GM12878 (cell line): ENCODE data around the gene CRACDL. TPM values are rescaled to one million over a fixed set of nuclear protein-coding genes. Genes with fewer than 3 reads are reported as not detected.

Experiments
- ATAC-seq: fragments of 200-7000 bp; cut with Tn5 transposase; 3 replicates; pipeline ENCODE4 v1.9.1; 2020; ENCODE audit warnings: mild to moderate bottlenecking, moderate library complexity
- BruUV-seq: library from RNA; stranded (reverse); fragments of 400-500 nt; replicated peaks from 2 replicates; lab custom pipeline; 2021; lab: Mats Ljungman, UMichigan
- CTCF ChIA-PET: fragments of 300-600 bp; sonication (Branson Sonifier 250); formaldehyde crosslinking; extraction: SDS; loops from one replicate; lab custom pipeline; 2021; ENCODE audit warnings: inconsistent platforms; lab: Yijun Ruan, JAX
- POLR2A ChIA-PET: fragments of 350-600 bp; formaldehyde crosslinking; extraction: SDS; loops from one replicate; lab custom pipeline; 2021; ENCODE audit warnings: inconsistent platforms; lab: Charles Lee
- RAD21 ChIA-PET: fragments of 300-600 bp; sonication (Branson Sonifier 250); formaldehyde crosslinking; loops from one replicate; lab custom pipeline; 2023; ENCODE audit warnings: antibody characterized with exemption; ENCODE audit not compliant: unreplicated experiment; lab: Charles Lee
- SMC1A ChIA-PET: fragments of 300-600 bp; sonication (Branson Sonifier 250); formaldehyde crosslinking; loops from one replicate; lab custom pipeline; 2023; ENCODE audit not compliant: unreplicated experiment, uncharacterized antibody; lab: Charles Lee
- DNase-seq: peaks from one replicate; pipeline ENCODE4 v3.0.0-alpha.2; 2011; ENCODE audit warnings: low read depth, low spot score
- FAIRE-seq: peaks from 3 replicates; lab custom pipeline; 2011; peaks lifted over from hg19 to GRCh38; lab: Jason Lieb, UNC
- H2AFZ ChIP-seq: 2 replicates; pipeline ENCODE4 v1.6.0; 2011; ENCODE audit warnings: low read depth, low read length, control low read depth; ENCODE audit not compliant: control insufficient read depth
- H3K27ac ChIP-seq: 2 replicates; pipeline ENCODE4 v1.5.1; 2011; ENCODE audit warnings: control low read depth; ENCODE audit not compliant: control insufficient read depth, insufficient read depth
- H3K27me3 ChIP-seq, 2 experiments: replicated peaks in 1 of 2; 2 replicates each; pipeline versions ENCODE4 v1.6.0 to v1.6.1; 2011; ENCODE audit warnings: low read length in 1 of 2; ENCODE audit not compliant: control insufficient read depth in 2 of 2, insufficient read depth in 2 of 2
- H3K36me3 ChIP-seq, 2 experiments: 2 replicates each; pipeline ENCODE4 v1.5.1; 2011; ENCODE audit warnings: low read length in 1 of 2; ENCODE audit not compliant: control insufficient read depth in 2 of 2, insufficient read depth in 2 of 2
- H3K4me1 ChIP-seq: 2 replicates; pipeline ENCODE4 v1.6.1; 2011; ENCODE audit warnings: mild to moderate bottlenecking, low read length, moderate library complexity, mixed read lengths; ENCODE audit not compliant: control insufficient read depth, insufficient read depth
- H3K4me2 ChIP-seq: 2 replicates; pipeline ENCODE4 v1.6.0; 2011; ENCODE audit warnings: control low read depth; ENCODE audit not compliant: control insufficient read depth, insufficient read depth
- H3K4me3 ChIP-seq: fragments of 200-600 bp; sonication (generic); 2 replicates; pipeline ENCODE4 v1.5.1; 2016
- H3K79me2 ChIP-seq: 2 replicates; pipeline ENCODE4 v1.6.0; 2011; ENCODE audit warnings: low read length; ENCODE audit not compliant: control insufficient read depth, insufficient read depth
- H3K9ac ChIP-seq: 2 replicates; pipeline ENCODE4 v1.8.0; 2011; ENCODE audit warnings: low read length, control low read depth, mixed read lengths; ENCODE audit not compliant: control insufficient read depth, insufficient read depth
- H3K9me3 ChIP-seq: replicated peaks from 3 replicates; pipeline ENCODE4 v1.5.1; 2011; ENCODE audit warnings: mild to moderate bottlenecking, low read length; ENCODE audit not compliant: control insufficient read depth, insufficient read depth
- H4K20me1 ChIP-seq: 2 replicates; pipeline ENCODE4 v1.6.0; 2011; ENCODE audit not compliant: control insufficient read depth, insufficient read depth
- BCL11A ChIP-seq: IDR thresholded peaks from 2 replicates; pipeline ENCODE4 v1.6.1; 2011; ENCODE audit warnings: low read depth, low read length
- BCL3 ChIP-seq: IDR thresholded peaks from 2 replicates; pipeline ENCODE4 v1.6.1; 2011; ENCODE audit warnings: borderline replicate concordance, low read depth, mild to moderate bottlenecking, moderate library complexity, low read length; ENCODE audit not compliant: insufficient read depth, poor library complexity, severe bottlenecking
- CEBPZ ChIP-seq: fragments of 150-350 bp; IDR thresholded peaks from 2 replicates; pipeline ENCODE4 v1.6.1; 2016; ENCODE audit warnings: low read depth, low read length
- MLLT1 ChIP-seq: fragments of 450-650 bp; IDR thresholded peaks from 2 replicates; pipeline ENCODE4 v1.6.1; 2016; ENCODE audit warnings: mild to moderate bottlenecking
- MXI1 ChIP-seq: fragments of 150-350 bp; IDR thresholded peaks from 2 replicates; pipeline ENCODE4 v1.6.1; 2011; ENCODE audit warnings: low read depth, mild to moderate bottlenecking, inconsistent platforms, low read length, improper control_type of control experiment
- MYB ChIP-seq: fragments of 150-350 bp; IDR thresholded peaks from 2 replicates; pipeline ENCODE4 v1.6.1; 2014; ENCODE audit warnings: mild to moderate bottlenecking, low read depth, low read length, borderline replicate concordance
- NR2C2 ChIP-seq: IDR thresholded peaks from 2 replicates; pipeline ENCODE4 v1.6.1; 2011; ENCODE audit warnings: borderline replicate concordance, low read depth; ENCODE audit not compliant: control insufficient read depth, insufficient read length
- NR2F1 ChIP-seq: fragments of 450-650 bp; conservative IDR thresholded peaks from 2 replicates; pipeline ENCODE4 v1.6.1; 2017; ENCODE audit warnings: mild to moderate bottlenecking
- PAX8 ChIP-seq: fragments of 450-650 bp; IDR thresholded peaks from 2 replicates; pipeline ENCODE4 v1.6.1; 2017; ENCODE audit warnings: mild to moderate bottlenecking, moderate library complexity
- RAD21 ChIP-seq: IDR thresholded peaks from 2 replicates; pipeline ENCODE4 v1.6.1; 2011; ENCODE audit warnings: mild to moderate bottlenecking, low read depth, low read length, moderate library complexity; ENCODE audit not compliant: insufficient read depth
- TAF1 ChIP-seq: IDR thresholded peaks from 2 replicates; pipeline ENCODE4 v1.6.1; 2011; ENCODE audit warnings: mild to moderate bottlenecking, low read depth, low read length, borderline replicate concordance
- USF2 ChIP-seq: IDR thresholded peaks from 2 replicates; pipeline ENCODE4 v1.6.1; 2011; ENCODE audit warnings: low read depth, low read length, improper control_type of control experiment, borderline replicate concordance
- ZBTB11 ChIP-seq: fragments of 450-650 bp; formaldehyde crosslinking; IDR thresholded peaks from 2 replicates; pipeline ENCODE4 v1.5.0; 2022; ENCODE audit warnings: mild to moderate bottlenecking, missing genetic modification characterization
- ZNF384 ChIP-seq: IDR thresholded peaks from 2 replicates; pipeline ENCODE4 v1.6.1; 2012; ENCODE audit warnings: low read depth, mild to moderate bottlenecking, low read length, improper control_type of control experiment, borderline replicate concordance
- WGBS: methylation state at CpG from one replicate; pipeline ENCODE4 v1.1.6; 2016; ENCODE audit warnings: low lambda C conversion rate; ENCODE audit not compliant: insufficient replicate concordance, insufficient coverage; ENCODE audit errors: missing lambda C conversion rate; 5-methylcytosine and 5-hydroxymethylcytosine counted together
- in situ Hi-C: fragments of 300-500 bp; cut with MboI; formaldehyde crosslinking; loops from 9 replicates; pipeline ENCODE4 v1.14.3; 2018; ENCODE audit warnings: mixed read lengths
- intact Hi-C: fragments of 100-400 bp; cut with micrococcal nuclease; formaldehyde crosslinking; loops from one replicate; pipeline ENCODE4 v1.14.2; 2022; ENCODE audit not compliant: unreplicated experiment
- polyA plus RNA-seq, 11 experiments: library from polyadenylated mRNA; depleted of rRNA in 4 of 11; unstranded in 6 of 11; stranded (reverse) in 5 of 11; fragments of >200 nt; fragmentation: Nextera tagmentation in 4 of 11; fragmentation: Illumina TruSeq in 1 of 11; extraction: Ambion mirVana in 4 of 11; extraction: Trizol in 1 of 11; gene quantifications; 1 replicate in 1 of 11; 2 replicates in 10 of 11; pipeline versions ENCODE4 v1.2.1 to v1.2.3, GENCODE V29; 2011 to 2016; ENCODE audit warnings: inconsistent platforms in 2 of 11, missing spikeins in 2 of 11, low read depth in 1 of 11
- total RNA-seq, 4 experiments: library from RNA; depleted of rRNA in 3 of 4; stranded (reverse); fragments of >200 nt in 3 of 4; fragmentation: Illumina TruSeq in 1 of 4; extraction: Trizol in 1 of 4; gene quantifications; 2 replicates each; pipeline versions ENCODE4 v1.2.1 to v1.2.3, GENCODE V29; 2013 to 2021

CRACDL gene
- total and polyA plus RNA-seq, 10 of the 15 experiments (the other 5 are each of a cell fraction or from before 2014, with no cell fraction given): 0.03 to 0.72 (median 0.14) TPM

GRCh38 chr2:98825020-98825350, 111.0 kb downstream of the CRACDL start:
- no peak overlapping the region for H3K4me2 ChIP-seq
- CTCF ChIA-PET: no interaction called here
- RAD21 ChIA-PET: no interaction called here
- TF ChIP-seq MLLT1 (no peak), NR2F1 (no peak), PAX8 (no peak), BCL3 (no peak), ZBTB11 (no peak), CEBPZ (no peak), ZNF384 (no peak), MXI1 (no peak), RAD21 (no peak), MYB (no peak), TAF1 (no peak), USF2 (no peak), BCL11A (no peak), NR2C2 (no peak)

More at GRCh38 chr2:98825020-98825350, 111.0 kb downstream of the CRACDL start:
- 50% methylated on average over 3 of the region's 3 CpGs for WGBS
- ChIA-PET SMC1A (interaction anchor here (0.7 to 1.5 kb wide), 2 partner anchors 14 to 16 kb away, joined by 3 to 4 read pairs; no protein-coding TSS in a partner anchor), POLR2A (no interaction called here)
- no peak overlapping the region for H3K27ac ChIP-seq
- no peak overlapping the region for H2AFZ ChIP-seq
- no peaks in the 10 kb centered on the region for H4K20me1 ChIP-seq
- intact Hi-C loops (no loop called here), in situ Hi-C loops (no loop called here)
- no TSS peak for BruUV-seq
- H3K36me3 ChIP-seq: no peaks in the 10 kb centered on the region
- H3K4me1 ChIP-seq: no peaks in the 10 kb centered on the region
- no peak overlapping the region for H3K9ac ChIP-seq
- H3K27me3 ChIP-seq: no peaks in the 10 kb centered on the region
- H3K9me3 ChIP-seq: no peaks in the 10 kb centered on the region; the same call in 2 of the 3 replicates
- FAIRE-seq (no peak), DNase-seq (no peak), ATAC-seq (no peak)
- H3K79me2 ChIP-seq: no peaks in the 10 kb centered on the region
- no peak overlapping the region for H3K4me3 ChIP-seq
